LHCN-M2 (cell line): Measurements from ENCODE around the gene GRIFIN. TPM values are rescaled to one million over a fixed set of nuclear protein-coding genes. Genes with fewer than 3 reads are reported as not detected.
"Not testable (repeated sequence)": the region's sequence is repeated elsewhere in the genome, so short reads cannot be mapped to it uniquely, and the experiment has no call there.

Source experiments
- DNase-seq: peaks from one replicate; pipeline ENCODE4 v3.0.0-alpha.2; 2012; ENCODE audit warnings: low read depth
- total RNA-seq: library from RNA; depleted of rRNA; stranded (reverse); fragments of >200 nt; gene quantifications from 2 replicates; pipeline ENCODE4 v1.2.3, GENCODE V29; 2014

The GRIFIN gene
- total RNA-seq, 1 experiment from 2014 or later, result not detected

DNA sequence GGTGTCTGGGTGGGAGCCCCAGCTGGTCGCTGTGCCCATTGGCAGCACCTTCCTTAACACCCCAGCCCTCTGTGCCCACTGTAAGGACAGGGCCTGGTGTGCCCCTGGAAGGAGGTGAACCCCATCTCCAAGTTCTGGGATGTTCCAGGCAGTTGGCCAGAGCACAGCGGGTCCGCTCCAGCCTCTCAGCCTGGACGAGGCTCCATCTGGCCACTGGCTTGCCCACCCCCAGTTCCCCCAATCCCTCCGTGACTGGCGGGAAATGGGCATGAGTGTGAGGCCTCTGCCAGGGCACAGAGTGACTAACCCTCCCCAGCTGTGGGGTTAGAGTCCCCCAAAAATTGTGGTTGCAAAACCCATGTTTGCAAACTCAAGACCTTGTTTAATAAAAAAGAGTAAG, 15.6 kb downstream of the GRIFIN start:
- DNase-seq, result no peak

DNA sequence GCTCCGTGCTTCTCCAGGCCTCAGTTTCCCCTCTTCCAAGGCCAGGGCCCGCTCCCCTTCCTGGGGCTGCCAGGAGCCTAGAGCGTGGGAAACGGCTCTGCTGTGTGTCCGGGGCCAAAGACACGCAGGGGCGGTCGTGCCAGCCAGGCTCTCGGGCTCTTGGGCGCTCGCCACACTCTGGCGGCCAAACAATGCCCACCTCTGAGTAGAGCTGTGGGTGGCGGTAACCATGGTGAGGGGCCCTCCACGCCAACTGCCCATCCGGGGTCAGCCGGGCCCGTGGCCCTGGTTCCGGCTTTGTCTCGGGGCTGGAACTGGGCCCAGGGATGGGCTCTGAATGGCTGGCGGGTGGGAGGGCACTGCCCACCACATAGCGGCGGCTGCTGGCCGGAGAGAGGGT, 16.0 kb downstream of the GRIFIN start:
- DNase-seq, result no peak

- no peak for DNase-seq
Measured at GRCh38 chr7:2459674-2460073, 16.5 kb downstream of the GRIFIN start.

- not testable (repeated sequence) for DNase-seq
Measured at GRCh38 chr7:2453849-2454248, 22.3 kb downstream of the GRIFIN start.

GRCh38 chr7:2452643-2453270, 23.4 kb downstream of the GRIFIN start:
- DNase-seq, result no peak

GRCh38 chr7:2452074-2452507, 24.1 kb downstream of the GRIFIN start:
- no peak for DNase-seq

- peak; percentile 71 for DNase-seq
Measured at GRCh38 chr7:2451171-2452073, 24.8 kb downstream of the GRIFIN start.

DNA sequence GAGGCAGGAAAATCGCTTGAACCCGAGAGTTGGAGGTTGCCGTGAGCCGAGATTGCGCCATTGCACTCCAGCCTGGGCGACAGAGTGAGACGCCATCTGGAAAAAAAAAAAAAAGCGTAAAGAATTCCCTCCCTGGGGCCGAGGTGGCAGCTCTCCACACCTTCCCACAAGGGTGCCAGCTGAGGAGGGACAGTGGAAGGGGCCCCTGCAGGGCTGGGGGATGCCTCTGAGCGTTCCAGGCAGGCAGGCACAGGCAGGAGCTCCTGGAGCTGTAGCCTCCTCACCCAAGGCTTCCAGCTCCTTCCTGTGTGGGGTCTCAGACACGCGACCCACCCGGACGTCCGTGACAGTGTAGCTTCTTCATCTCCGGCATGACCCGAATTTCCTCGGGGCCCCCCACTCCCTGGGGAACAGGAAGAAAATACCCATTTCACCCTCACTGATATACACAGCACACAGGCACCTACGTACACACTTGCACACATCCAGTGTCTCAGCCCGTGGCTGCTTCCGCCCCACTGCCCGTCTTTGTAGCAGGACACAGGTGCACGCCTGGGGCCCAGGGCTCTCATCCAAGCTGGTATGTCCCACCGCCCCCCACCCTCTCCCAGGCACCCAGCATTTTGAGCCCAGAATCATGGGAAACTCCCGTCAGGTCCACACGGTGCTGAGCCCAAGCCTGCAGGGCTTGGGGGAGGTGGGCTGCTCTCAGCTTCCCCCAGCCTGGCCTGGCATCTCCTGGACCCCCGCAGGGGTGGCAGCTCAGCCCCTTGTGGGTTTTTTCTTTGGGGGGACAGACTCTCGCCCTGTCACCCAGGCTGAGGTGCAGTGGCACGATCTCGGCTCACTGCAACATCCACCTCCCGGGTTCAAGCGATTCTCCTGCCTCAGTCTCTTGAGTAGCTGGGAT, 25.7 kb downstream of the GRIFIN start:
- no peak for DNase-seq

DNA sequence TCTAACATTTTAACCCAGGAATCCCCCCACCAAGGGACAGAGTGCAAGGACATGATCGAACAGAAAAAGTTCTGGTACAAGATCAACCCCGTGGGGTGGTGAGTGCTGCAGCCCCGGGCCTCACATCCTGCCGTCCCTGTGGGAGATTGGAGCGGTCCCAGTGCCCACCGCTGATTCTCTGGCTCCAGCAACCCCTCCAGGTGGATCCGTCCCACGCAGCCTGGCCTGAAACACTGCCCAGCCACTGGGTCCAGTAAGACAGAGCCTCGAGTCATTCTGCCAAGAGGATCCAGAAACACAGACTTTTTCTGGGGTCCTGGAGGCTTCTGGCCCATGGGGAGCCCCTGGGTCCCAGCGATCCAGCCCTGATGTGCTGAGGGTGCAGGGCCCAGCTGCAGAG, 29.5 kb downstream of the GRIFIN start:
- no peak for DNase-seq

DNA sequence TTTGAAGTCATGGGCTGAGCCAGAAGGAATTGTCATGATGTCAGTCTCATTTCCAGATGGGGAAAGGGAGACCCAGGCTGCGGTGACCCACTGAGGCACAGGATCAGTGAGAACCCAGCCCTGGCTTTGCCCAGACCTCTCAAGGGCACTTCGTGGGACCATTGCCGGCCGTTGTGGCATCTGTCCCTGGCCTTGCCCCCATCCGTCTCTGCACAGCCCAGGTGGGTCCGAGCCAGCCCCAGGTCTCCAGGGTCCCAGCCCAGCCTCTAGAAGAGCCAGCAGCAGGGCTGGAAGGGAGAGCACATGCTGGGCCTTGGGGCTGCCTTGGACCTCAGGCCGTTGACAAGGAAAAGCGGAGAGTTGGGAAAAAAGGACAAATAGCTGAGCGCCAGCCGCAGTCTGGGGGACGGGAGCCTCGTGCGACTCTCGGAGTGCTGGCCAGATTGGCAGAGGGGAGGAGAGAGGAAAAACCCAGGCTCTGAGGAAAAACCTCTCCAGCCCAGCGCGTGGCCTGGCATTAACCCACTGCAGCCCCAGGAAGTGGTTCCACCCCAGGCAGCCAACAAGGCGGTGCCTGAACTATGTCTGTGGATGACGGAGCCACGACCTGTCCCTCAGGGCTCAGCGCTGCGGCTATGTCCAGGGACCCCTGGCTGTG, 30.2 kb downstream of the GRIFIN start:
- no peak for DNase-seq

DNA sequence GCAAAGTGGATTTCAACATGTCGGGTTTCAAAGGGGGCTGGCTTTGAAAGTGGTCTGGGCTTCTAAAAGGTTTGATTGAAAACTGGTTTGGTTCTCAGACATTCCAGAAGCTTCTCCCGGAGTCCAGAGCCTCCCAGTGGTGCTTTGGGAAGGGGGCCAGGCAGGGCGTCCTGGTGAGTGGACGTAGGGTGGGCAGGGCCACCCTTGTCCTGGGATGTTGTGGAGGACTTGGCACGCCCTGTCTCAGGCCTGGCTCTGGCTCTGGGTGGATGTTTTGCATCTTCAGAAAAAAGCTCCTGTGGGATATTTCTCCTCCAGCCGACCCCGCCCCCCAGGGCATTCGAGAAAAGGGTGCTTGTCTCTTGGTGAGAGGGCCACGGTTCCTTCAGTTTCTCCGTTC, 31.2 kb downstream of the GRIFIN start:
- DNase-seq, result no peak

DNA sequence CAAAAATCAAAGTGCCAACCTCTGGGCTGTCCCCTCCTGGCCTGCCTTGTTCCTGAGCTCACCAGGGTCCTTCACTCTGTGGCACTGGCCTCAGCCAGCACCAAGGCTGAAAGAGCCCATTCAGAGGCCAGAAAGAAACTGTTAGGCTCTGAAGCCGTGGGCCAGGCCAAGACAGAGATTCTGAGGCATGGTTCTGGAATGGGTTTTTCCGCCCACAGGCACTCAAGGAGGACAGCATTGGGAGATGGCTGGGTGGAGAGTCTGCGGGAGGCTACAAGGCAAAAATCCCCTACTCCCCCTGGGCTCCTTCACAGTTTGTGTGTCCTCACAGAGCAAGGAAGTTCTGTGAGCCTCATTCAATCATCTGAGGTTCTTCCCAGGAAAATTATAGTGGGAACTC, 31.7 kb downstream of the GRIFIN start:
- DNase-seq, result peak; percentile 31

DNA sequence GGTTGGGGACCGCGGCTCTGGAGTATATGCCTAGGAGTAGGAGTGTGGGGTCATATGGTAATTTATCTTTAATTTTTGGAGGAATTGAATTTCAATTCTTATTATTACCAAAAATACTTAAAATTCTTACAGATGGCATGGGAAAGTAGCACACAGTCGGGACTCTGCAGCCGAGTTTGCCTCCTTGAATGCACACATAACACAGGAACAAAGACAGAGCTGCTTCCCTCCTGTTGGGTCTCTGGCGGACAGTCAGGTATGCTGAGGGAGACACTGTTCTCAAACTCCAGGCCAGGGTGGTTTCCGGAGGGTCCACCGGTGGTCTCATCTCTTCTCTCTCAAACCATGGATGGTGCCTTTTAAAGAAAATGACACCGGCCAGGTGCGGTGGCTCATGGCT, 32.7 kb downstream of the GRIFIN start:
- no peak for DNase-seq

GRCh38 chr7:2441430-2442058, 34.7 kb downstream of the GRIFIN start:
- no peak for DNase-seq

DNA sequence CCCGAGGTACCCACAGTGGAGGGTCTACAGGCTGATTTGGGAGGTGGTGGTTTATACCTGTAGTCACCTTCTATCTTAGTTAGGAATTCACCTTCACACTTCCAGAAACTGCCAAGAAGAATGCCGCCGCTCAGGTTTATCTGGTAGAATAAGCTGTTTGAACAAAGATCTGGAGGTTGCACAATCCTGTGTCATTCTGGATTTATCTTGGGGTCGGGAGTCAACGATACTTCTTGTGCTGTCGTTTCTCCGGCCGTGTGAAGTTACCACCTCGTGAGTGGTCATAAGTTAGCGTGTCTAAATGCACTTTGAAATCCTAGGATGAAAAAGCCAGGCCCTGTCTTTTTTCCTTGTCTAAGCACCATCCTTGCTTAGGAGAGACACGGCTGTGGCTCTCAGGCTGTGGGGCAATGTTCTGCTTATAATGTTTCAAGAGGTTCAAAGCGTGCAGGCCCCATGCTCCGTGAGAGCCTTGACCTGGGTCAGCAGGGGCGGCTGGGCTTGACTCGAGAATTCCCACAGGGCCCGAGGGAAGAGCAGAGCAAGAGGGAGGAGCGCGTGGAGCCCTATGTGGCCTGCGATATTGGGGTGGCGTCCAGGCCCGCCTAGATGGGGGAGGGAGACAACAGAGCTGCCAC, 35.5 kb downstream of the GRIFIN start:
- DNase-seq, result no peak

DNA sequence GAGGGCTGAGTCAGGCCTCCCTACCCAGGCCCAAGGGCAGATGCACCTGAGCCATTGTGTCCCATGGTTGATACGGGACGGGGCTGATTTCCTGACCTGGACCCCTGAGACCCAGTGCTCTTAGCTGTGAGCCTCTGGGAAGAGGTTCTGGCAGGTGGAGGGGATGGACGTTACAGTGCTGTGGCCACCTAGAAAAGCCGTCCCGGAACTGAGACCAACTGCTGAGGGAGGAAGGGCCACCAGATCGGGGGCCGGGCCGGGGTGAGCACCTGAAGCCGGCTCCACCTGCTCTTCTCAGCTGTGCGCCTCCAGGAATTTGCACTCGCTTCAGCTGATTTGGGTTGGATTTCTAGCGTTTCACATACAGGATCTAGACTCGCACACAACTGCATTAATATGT, 37.4 kb downstream of the GRIFIN start:
- no peak for DNase-seq

DNA sequence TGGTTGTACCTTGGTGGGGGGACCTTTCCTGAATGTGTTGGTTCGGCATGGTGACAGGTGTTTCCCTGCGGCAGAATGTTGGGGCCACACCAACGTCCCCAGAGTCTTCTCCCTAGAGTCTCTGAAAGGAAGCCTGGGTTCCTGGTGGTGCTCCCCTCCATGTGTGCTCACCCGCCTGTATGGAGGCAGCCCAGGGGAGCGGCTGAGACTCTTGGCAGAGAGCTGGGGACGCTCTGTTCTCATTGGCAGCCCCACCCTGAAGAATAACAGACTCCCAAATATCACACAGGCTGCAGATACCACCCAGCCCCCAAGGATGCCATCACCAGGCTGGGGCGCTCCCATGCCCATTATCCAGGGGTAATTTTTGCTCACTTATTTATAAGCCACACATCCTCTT, 38.0 kb downstream of the GRIFIN start:
- no peak for DNase-seq

- no peak for DNase-seq
Measured at GRCh38 chr7:2437537-2438148, 38.6 kb downstream of the GRIFIN start.

- no peak for DNase-seq
Measured at GRCh38 chr7:2437136-2437535, 39.1 kb downstream of the GRIFIN start.
